GM23248 (cell line): Measurements from ENCODE around the gene SIRT7. TPM values are rescaled to one million over a fixed set of nuclear protein-coding genes. Genes with fewer than 3 reads are reported as not detected.
A peak's percentile ranks its signal among the peaks of the same experiment; 100 is the strongest.

Experiments
- DNase-seq: peaks from one replicate; pipeline ENCODE4 v3.0.0-alpha.2; 2015
- H2AFZ ChIP-seq: fragments of 200-600 bp; sonication (generic); 2 replicates; pipeline ENCODE4 v1.6.1; 2016; ENCODE audit warnings: antibody characterized with exemption
- H3F3A ChIP-seq: fragments of 200-600 bp; sonication (generic); 2 replicates; pipeline ENCODE4 v1.6.1; 2016; ENCODE audit warnings: mild to moderate bottlenecking, antibody characterized with exemption, mixed run types; ENCODE audit not compliant: insufficient read depth
- H3K27ac ChIP-seq: fragments of 200-600 bp; sonication (generic); 2 replicates; pipeline ENCODE4 v1.5.1; 2016; ENCODE audit warnings: mild to moderate bottlenecking
- H3K27me3 ChIP-seq: fragments of 200-600 bp; sonication (generic); replicated peaks from 2 replicates; pipeline ENCODE4 v1.6.1; 2016; ENCODE audit warnings: mild to moderate bottlenecking; ENCODE audit not compliant: insufficient read depth
- H3K36me3 ChIP-seq: fragments of 200-600 bp; sonication (generic); 2 replicates; pipeline ENCODE4 v1.6.1; 2016; ENCODE audit warnings: low read depth, mild to moderate bottlenecking
- H3K4me1 ChIP-seq: fragments of 200-600 bp; sonication (generic); 2 replicates; pipeline ENCODE4 v1.6.1; 2016; ENCODE audit warnings: mild to moderate bottlenecking; ENCODE audit not compliant: insufficient read depth
- H3K4me2 ChIP-seq: fragments of 200-600 bp; sonication (generic); one replicate; pipeline ENCODE4 v1.6.1; 2016; ENCODE audit warnings: mild to moderate bottlenecking; ENCODE audit not compliant: unreplicated experiment
- H3K4me3 ChIP-seq: fragments of 200-600 bp; sonication (generic); 2 replicates; pipeline ENCODE4 v1.5.1; 2016; ENCODE audit warnings: mild to moderate bottlenecking
- H3K79me2 ChIP-seq: fragments of 200-600 bp; sonication (generic); 2 replicates; pipeline ENCODE4 v1.6.1; 2016; ENCODE audit warnings: mild to moderate bottlenecking; ENCODE audit not compliant: insufficient read depth
- H3K9ac ChIP-seq: fragments of 200-600 bp; sonication (generic); 2 replicates; pipeline ENCODE4 v1.6.1; 2016; ENCODE audit warnings: mild to moderate bottlenecking
- H3K9me2 ChIP-seq: fragments of 200-600 bp; sonication (generic); 2 replicates; pipeline ENCODE4 v1.6.1; 2016; ENCODE audit warnings: mixed run types, mild to moderate bottlenecking, moderate library complexity; ENCODE audit not compliant: insufficient read depth
- H3K9me3 ChIP-seq: fragments of 200-600 bp; sonication (generic); one replicate; pipeline ENCODE4 v1.6.1; 2017; ENCODE audit warnings: low read depth
- H4K20me1 ChIP-seq: fragments of 200-600 bp; sonication (generic); 2 replicates; pipeline ENCODE4 v1.6.0; 2016; ENCODE audit not compliant: insufficient read depth
- EZH2 ChIP-seq: fragments of 200-600 bp; sonication (generic); IDR thresholded peaks from 2 replicates; pipeline ENCODE4 v1.6.1; 2018; ENCODE audit warnings: antibody characterized with exemption, mild to moderate bottlenecking; ENCODE audit not compliant: insufficient read depth, poor library complexity, severe bottlenecking
- EZH2phosphoT487 ChIP-seq: fragments of 200-600 bp; sonication (generic); IDR thresholded peaks from 2 replicates; pipeline ENCODE4 v1.6.1; 2018; ENCODE audit warnings: antibody characterized with exemption, moderate library complexity, mild to moderate bottlenecking, low read depth; ENCODE audit not compliant: insufficient read depth
- WGBS, 2 experiments: methylation state at CpG; one replicate each; pipeline ENCODE4 v1.1.6; 2015 to 2017; ENCODE audit warnings: low lambda C conversion rate in 2 of 2, low coverage in 1 of 2; ENCODE audit errors: missing lambda C conversion rate in 2 of 2; 5-methylcytosine and 5-hydroxymethylcytosine counted together
- in situ Hi-C: fragments of 300-500 bp; cut with MboI; formaldehyde crosslinking; loops from 2 replicates; pipeline ENCODE4 v1.15.0; 2020
- polyA plus RNA-seq: library from polyadenylated mRNA; unstranded; fragments of >200 nt; fragmentation: Nextera tagmentation; extraction: Ambion mirVana; gene quantifications from 2 replicates; pipeline ENCODE4 v1.2.1, GENCODE V29; 2016
- total RNA-seq: library from RNA; depleted of rRNA; stranded (reverse); fragments of >200 nt; shearing (Covaris generic); gene quantifications from 2 replicates; pipeline ENCODE4 v1.2.3, GENCODE V29; 2014

The SIRT7 gene
- total and polyA plus RNA-seq, 2 experiments from 2014 or later: 11.4 to 13.1 TPM

- Histone ChIP-seq H3K36me3 (0 out of 2 replicates have a peak, but pooled peaks cover 10% of the 10 kb centered on the region), H4K20me1 (no peaks in the 10 kb centered on the region), H3K27me3 (no peaks in the 10 kb centered on the region), H3F3A (0 out of 2 replicates have a peak, but pooled peaks cover 5% of the 10 kb centered on the region), H3K9ac (peak overlapping the region; percentile 70), H3K4me1 (peaks cover 4% of the 10 kb centered on the region; the same call in 1 of the 2 replicates), H2AFZ (peak overlapping the region; percentile 70), H3K9me2 (no peaks in the 10 kb centered on the region), H3K79me2 (no peaks in the 10 kb centered on the region), H3K4me3 (peak overlapping the region; percentile 77), H3K4me2 (peak overlapping the region; percentile 83), H3K27ac (no peak overlapping the region), H3K9me3 (no peaks in the 10 kb centered on the region)
- in situ Hi-C loops: no loop called here
- WGBS, 2 experiments: 44 to 45% methylated on average over 23 of the region's 23 CpGs
- DNase-seq: peak; percentile 40
- TF ChIP-seq EZH2phosphoT487: no peak
- no peak for TF ChIP-seq EZH2
Observed at GRCh38 chr17:81909966-81910839, 7.8 kb downstream of the SIRT7 start.

GRCh38 chr17:81909231-81909630, 8.7 kb downstream of the SIRT7 start:
- Histone ChIP-seq H2AFZ (no peak overlapping the region), H3K79me2 (no peaks in the 10 kb centered on the region), H3K4me1 (peaks cover 4% of the 10 kb centered on the region; the same call in 1 of the 2 replicates), H3K4me2 (no peak overlapping the region), H3K36me3 (0 out of 2 replicates have a peak, but pooled peaks cover 10% of the 10 kb centered on the region), H4K20me1 (no peaks in the 10 kb centered on the region), H3K27ac (no peak overlapping the region), H3K9me3 (no peaks in the 10 kb centered on the region), H3K9me2 (no peaks in the 10 kb centered on the region), H3K4me3 (no peak overlapping the region), H3F3A (0 out of 2 replicates have a peak, but pooled peaks cover 5% of the 10 kb centered on the region), H3K27me3 (no peaks in the 10 kb centered on the region), H3K9ac (no peak overlapping the region)
- DNase-seq: no peak
- 94 to 98% methylated on average over 12 of the region's 12 CpGs for WGBS, 2 experiments
- in situ Hi-C loops: no loop called here
- no peak for TF ChIP-seq EZH2
- TF ChIP-seq EZH2phosphoT487: no peak

- no peaks in the 10 kb centered on the region for H3K9me3 ChIP-seq
- H3K9me2 ChIP-seq: no peaks in the 10 kb centered on the region
- no peak for TF ChIP-seq EZH2
- TF ChIP-seq EZH2phosphoT487: no peak
- no peaks in the 10 kb centered on the region for H3K27me3 ChIP-seq
- H3K4me1 ChIP-seq: peaks cover 4% of the 10 kb centered on the region; the same call in 1 of the 2 replicates
- no peak overlapping the region for H3K4me3 ChIP-seq
- no peak overlapping the region for H3K27ac ChIP-seq
- H4K20me1 ChIP-seq: no peaks in the 10 kb centered on the region
- 0 out of 2 replicates have a peak, but pooled peaks cover 5% of the 10 kb centered on the region for H3F3A ChIP-seq
- no peaks in the 10 kb centered on the region for H3K79me2 ChIP-seq
- H2AFZ ChIP-seq: no peak overlapping the region
- in situ Hi-C loops: no loop called here
- 87 to 95% methylated on average over 8 to 11 of the region's 11 CpGs for WGBS, 2 experiments
- no peak for DNase-seq
- H3K9ac ChIP-seq: no peak overlapping the region
- no peak overlapping the region for H3K4me2 ChIP-seq
- H3K36me3 ChIP-seq: 0 out of 2 replicates have a peak, but pooled peaks cover 10% of the 10 kb centered on the region
Observed at GRCh38 chr17:81908793-81909192, 9.2 kb downstream of the SIRT7 start.

GRCh38 chr17:81907219-81908145, 10.5 kb downstream of the SIRT7 start:
- Histone ChIP-seq H3K27ac (no peak overlapping the region), H3K27me3 (no peaks in the 10 kb centered on the region), H3K79me2 (no peaks in the 10 kb centered on the region), H3K4me1 (peaks cover 4% of the 10 kb centered on the region; the same call in 1 of the 2 replicates), H3K9me3 (no peaks in the 10 kb centered on the region), H2AFZ (no peak overlapping the region), H3K4me2 (no peak overlapping the region), H3K36me3 (no peaks in the 10 kb centered on the region), H3F3A (0 out of 2 replicates have a peak, but pooled peaks cover 5% of the 10 kb centered on the region), H3K9ac (no peak overlapping the region), H4K20me1 (no peaks in the 10 kb centered on the region), H3K4me3 (no peak overlapping the region), H3K9me2 (no peaks in the 10 kb centered on the region)
- in situ Hi-C loops: no loop called here
- no peak for DNase-seq
- 93 to 95% methylated on average over 25 to 26 of the region's 26 CpGs for WGBS, 2 experiments
- TF ChIP-seq EZH2 (no peak), EZH2phosphoT487 (no peak)
